ENCODE data around the gene RIPOR2. TPM values are rescaled to one million over a fixed set of nuclear protein-coding genes. Genes with fewer than 3 reads are reported as not detected.

RIPOR2 gene, protein sequence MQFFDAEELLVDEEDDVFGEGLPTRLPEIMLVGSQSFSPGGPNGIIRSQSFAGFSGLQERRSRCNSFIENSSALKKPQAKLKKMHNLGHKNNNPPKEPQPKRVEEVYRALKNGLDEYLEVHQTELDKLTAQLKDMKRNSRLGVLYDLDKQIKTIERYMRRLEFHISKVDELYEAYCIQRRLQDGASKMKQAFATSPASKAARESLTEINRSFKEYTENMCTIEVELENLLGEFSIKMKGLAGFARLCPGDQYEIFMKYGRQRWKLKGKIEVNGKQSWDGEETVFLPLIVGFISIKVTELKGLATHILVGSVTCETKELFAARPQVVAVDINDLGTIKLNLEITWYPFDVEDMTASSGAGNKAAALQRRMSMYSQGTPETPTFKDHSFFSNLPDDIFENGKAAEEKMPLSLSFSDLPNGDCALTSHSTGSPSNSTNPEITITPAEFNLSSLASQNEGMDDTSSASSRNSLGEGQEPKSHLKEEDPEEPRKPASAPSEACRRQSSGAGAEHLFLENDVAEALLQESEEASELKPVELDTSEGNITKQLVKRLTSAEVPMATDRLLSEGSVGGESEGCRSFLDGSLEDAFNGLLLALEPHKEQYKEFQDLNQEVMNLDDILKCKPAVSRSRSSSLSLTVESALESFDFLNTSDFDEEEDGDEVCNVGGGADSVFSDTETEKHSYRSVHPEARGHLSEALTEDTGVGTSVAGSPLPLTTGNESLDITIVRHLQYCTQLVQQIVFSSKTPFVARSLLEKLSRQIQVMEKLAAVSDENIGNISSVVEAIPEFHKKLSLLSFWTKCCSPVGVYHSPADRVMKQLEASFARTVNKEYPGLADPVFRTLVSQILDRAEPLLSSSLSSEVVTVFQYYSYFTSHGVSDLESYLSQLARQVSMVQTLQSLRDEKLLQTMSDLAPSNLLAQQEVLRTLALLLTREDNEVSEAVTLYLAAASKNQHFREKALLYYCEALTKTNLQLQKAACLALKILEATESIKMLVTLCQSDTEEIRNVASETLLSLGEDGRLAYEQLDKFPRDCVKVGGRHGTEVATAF
- total RNA-seq = 5.2 and 15.8 TPM in 2 replicates

DNA sequence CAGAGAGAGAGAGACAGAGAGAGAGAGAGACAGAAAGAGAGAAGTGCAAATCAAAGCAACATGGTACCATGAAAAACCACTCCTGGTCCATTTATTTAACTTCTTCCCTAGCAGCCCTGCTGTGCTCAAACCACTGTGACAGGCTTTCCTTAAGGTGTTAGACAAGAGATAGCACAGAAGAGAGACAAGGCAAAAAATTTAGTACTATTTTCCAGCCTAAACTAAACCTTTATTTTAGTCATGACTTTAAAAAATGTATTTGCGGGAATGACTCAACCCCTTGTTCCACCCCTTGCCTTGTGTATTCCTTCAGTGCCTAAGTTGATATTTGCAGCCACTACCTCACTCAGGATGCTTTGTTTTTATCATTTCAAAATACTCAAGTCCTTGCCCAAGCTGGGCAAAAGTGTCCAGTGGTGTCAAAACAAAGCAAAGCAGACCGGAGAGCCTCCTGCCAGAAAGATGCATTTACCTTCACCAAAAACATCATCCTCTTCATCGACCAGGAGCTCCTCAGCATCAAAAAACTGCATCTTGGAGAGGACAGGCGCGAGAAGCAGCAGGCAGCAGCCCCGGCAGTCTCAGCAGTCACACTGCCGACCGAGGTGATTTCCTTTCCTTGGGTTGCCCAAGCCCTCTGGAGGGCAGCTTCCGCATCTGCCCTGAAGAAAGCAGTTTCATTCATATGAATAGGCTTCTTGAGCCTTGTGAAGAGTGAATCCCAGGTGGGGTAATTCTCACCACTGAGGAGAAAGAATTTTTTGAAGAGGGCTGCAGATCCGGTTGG is at the start of gene RIPOR2:
Gene RIPOR2, minus strand, starts transcription at position 595 of the 787 bp plus-strand sequence. Its CDS starts 62 bp downstream, at position 533.
- H3K4me3 ChIP-seq (ENCODE audit: low read depth, low read length) = no peak within 1 kb of the TSS
- no peak for DNase-seq (ENCODE audit: low read depth)
- TF ChIP-seq, protein P1, sequence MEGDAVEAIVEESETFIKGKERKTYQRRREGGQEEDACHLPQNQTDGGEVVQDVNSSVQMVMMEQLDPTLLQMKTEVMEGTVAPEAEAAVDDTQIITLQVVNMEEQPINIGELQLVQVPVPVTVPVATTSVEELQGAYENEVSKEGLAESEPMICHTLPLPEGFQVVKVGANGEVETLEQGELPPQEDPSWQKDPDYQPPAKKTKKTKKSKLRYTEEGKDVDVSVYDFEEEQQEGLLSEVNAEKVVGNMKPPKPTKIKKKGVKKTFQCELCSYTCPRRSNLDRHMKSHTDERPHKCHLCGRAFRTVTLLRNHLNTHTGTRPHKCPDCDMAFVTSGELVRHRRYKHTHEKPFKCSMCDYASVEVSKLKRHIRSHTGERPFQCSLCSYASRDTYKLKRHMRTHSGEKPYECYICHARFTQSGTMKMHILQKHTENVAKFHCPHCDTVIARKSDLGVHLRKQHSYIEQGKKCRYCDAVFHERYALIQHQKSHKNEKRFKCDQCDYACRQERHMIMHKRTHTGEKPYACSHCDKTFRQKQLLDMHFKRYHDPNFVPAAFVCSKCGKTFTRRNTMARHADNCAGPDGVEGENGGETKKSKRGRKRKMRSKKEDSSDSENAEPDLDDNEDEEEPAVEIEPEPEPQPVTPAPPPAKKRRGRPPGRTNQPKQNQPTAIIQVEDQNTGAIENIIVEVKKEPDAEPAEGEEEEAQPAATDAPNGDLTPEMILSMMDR (IDR thresholded peaks at IDR 0.05; ENCODE audit: insufficient read depth, low read depth, low read length) = no peak

DNA sequence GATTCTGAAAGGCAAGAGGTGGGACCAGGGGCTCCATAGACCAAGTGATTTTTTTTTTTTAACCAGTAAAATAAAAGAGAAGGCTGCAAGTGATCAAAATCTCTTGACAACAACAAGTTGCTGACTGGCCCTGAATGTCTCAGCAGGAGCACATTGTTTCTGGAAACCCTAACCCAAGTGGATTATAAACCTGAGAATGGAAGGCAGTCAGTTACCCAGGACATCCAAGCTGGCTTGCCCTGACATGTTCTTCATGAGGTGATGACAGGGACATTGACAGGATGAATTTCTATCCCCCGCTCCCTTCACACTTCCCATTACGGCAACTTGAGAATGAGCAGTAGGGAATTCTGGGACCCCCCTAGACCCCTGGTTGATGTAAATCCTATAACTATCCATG is 49.6 kb upstream of the RIPOR2 start:
- no peak for DNase-seq (ENCODE audit: low read depth)
- H3K4me3 ChIP-seq (ENCODE audit: low read depth, low read length) = no peak overlapping the region
- TF ChIP-seq, protein P1 (IDR thresholded peaks at IDR 0.05; ENCODE audit: insufficient read depth, low read depth, low read length) = no peak

DNA sequence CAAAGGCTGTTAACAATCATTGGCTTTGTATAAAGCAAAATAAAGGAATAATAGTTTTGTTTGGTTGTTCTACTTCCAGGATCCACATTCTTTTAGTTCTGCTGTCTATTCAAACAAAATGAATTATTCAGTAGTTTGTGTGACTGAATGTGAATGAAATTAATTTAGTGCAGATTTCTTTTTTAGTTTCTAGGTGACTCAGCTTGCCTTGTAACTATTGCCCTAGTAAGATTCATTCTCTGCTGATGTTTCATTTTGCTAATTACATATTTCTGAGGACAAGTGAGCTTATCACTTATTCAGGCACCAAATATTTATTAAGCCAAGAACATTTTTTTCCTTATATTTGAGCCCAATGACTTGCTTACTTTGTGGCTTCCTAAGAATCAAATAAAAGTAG is 46.5 kb upstream of the RIPOR2 start:
- no peak for DNase-seq (ENCODE audit: low read depth)
- TF ChIP-seq, protein P1 (IDR thresholded peaks at IDR 0.05; ENCODE audit: insufficient read depth, low read depth, low read length) = no peak
- no peak overlapping the region for H3K4me3 ChIP-seq (ENCODE audit: low read depth, low read length)

DNA sequence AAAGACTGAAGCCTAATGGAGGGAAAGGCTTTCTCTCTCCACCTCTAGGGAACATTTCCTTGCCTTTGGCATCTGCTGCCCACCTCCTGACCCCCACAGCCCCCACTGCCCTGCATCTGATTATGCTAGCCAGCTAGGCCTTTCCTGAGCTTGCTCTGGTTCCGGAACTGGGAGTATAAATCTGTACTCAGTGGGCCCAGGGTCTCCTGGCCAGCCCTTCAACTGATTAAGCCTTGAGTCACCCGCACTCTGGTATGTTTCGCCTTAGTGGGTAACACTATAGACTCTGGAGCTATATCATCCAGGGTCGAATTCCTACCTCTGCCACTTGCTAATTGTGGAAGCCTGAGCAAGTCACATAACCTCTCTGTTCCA is 45.6 kb upstream of the RIPOR2 start:
- no peak overlapping the region for H3K4me3 ChIP-seq (ENCODE audit: low read depth, low read length)
- DNase-seq (ENCODE audit: low read depth) = no peak
- TF ChIP-seq, protein P1 (IDR thresholded peaks at IDR 0.05; ENCODE audit: insufficient read depth, low read depth, low read length) = no peak

DNA sequence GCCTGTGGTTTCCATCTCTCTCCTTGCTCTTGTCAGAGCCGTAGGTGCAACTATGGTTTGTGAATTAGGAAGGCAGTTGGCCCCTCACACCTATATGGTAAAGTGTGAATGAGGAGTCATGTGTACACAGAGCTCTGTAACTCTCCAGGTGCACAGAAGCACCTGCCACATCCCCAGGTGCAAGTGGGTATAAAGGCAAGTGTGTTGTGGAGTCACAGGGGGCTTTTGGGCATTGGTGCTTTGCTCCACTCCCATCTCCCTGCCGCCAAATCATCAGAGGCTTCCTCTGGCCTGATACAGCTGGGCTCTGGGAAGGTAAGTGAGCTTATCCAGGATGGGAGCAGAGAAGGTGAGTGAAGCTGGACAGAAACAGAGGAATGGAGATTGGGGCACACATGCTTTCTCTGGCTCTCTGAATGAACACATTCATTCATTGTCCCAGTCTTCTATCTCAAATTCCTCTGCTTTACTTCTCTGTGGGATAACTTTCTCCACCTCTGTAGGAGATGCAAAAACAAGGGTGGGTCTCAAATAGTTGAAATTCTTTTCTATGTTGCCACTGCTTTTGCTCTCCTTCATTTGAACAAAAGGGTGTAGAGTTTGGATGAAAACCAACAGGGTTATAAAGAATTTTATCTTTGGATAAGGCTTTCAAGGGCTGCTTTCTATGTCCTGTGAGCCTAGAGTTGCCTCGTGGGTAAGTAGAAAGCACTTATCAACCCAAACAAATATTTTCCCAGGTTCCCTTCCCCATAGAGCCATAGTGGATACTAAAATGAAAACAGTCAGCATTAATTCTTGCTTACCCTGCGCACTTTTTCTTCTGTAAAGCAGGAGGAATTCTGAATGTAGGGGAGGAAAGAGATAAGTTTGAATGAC is 45.0 kb upstream of the RIPOR2 start:
- TF ChIP-seq, protein P1 (IDR thresholded peaks at IDR 0.05; ENCODE audit: insufficient read depth, low read depth, low read length) = no peak
- DNase-seq (ENCODE audit: low read depth) = no peak
- no peak overlapping the region for H3K4me3 ChIP-seq (ENCODE audit: low read depth, low read length)
